B cell (primary cell): Measurements from ENCODE around the gene HEPACAM2. TPM values are rescaled to one million over a fixed set of nuclear protein-coding genes. Genes with fewer than 3 reads are reported as not detected.

Source experiments
- ATAC-seq: fragments of 200-7000 bp; cut with Tn5 transposase; one replicate; pipeline ENCODE4 v1.10.0; 2021; ENCODE audit warnings: low read depth, mild to moderate bottlenecking, moderate number of reproducible peaks, moderate library complexity
- CTCF ChIA-PET: fragments of 350-600 bp; sonication (Branson Sonifier 250); formaldehyde crosslinking; loops from one replicate; lab custom pipeline; 2021; ENCODE audit warnings: antibody characterized with exemption, inconsistent platforms; lab: Charles Lee
- POLR2A ChIA-PET: fragments of 350-600 bp; sonication (Branson Sonifier 250); formaldehyde crosslinking; loops from one replicate; lab custom pipeline; 2021; ENCODE audit warnings: antibody characterized with exemption; lab: Charles Lee
- DNase-seq: peaks from one replicate; pipeline ENCODE4 v3.0.0; 2013
- H2AFZ ChIP-seq: 2 replicates; pipeline ENCODE4 v1.6.1; 2012; ENCODE audit warnings: mild to moderate bottlenecking, low read depth, low read length; ENCODE audit not compliant: insufficient read depth, poor library complexity, severe bottlenecking
- H3K27ac ChIP-seq, 2 donors: 1 replicate in 1 of 2; 2 replicates in 1 of 2; pipeline ENCODE4 v1.5.1; 2012 to 2013; ENCODE audit warnings: low read length in 2 of 2, mild to moderate bottlenecking in 2 of 2, moderate library complexity in 1 of 2
- H3K27me3 ChIP-seq, 4 experiments: fragments of 200-600 bp in 1 of 4; sonication (generic) in 1 of 4; replicated peaks in 1 of 4; 1 replicate in 2 of 4; 2 replicates in 2 of 4; pipeline versions ENCODE4 v1.6.1 to v1.7.0; 2013 to 2016; ENCODE audit warnings: low read length in 3 of 4, mild to moderate bottlenecking in 2 of 4, mixed read lengths in 1 of 4, moderate library complexity in 1 of 4; ENCODE audit not compliant: insufficient read depth in 4 of 4, control insufficient read depth in 3 of 4; ENCODE audit errors: control extremely low read depth in 1 of 4
- H3K36me3 ChIP-seq, 2 experiments: replicated peaks in 1 of 2; 1 replicate in 1 of 2; 2 replicates in 1 of 2; pipeline versions ENCODE4 v1.6.1 to v1.7.1; 2013; ENCODE audit warnings: low read length in 1 of 2; ENCODE audit not compliant: insufficient read depth in 2 of 2, control insufficient read depth in 1 of 2; ENCODE audit errors: control extremely low read depth in 1 of 2, extremely low read depth in 1 of 2
- H3K4me1 ChIP-seq, 2 donors: fragments of 200-600 bp in 1 of 2; sonication (generic) in 1 of 2; 1 replicate in 1 of 2; 2 replicates in 1 of 2; pipeline versions ENCODE4 v1.5.1 to v1.6.1; 2013 to 2017; ENCODE audit warnings: low read length in 2 of 2; ENCODE audit not compliant: control insufficient read depth in 2 of 2, insufficient read depth in 2 of 2
- H3K4me2 ChIP-seq: replicated peaks from 2 replicates; pipeline ENCODE3; 2012; ENCODE audit warnings: mild to moderate bottlenecking, low read depth, low read length; ENCODE audit not compliant: poor library complexity, severe bottlenecking
- H3K4me3 ChIP-seq, 5 experiments: fragments of 200-600 bp in 1 of 5; sonication (generic) in 1 of 5; 1 replicate in 3 of 5; 2 replicates in 2 of 5; pipeline versions ENCODE4 v1.5.1 to v1.7.0; 2011 to 2016; ENCODE audit warnings: low read length in 4 of 5, mild to moderate bottlenecking in 4 of 5, low read depth in 2 of 5, control low read depth in 1 of 5, moderate library complexity in 1 of 5; ENCODE audit not compliant: insufficient read depth in 1 of 5; ENCODE audit errors: control extremely low read depth in 1 of 5, extremely low read depth in 1 of 5
- H3K79me2 ChIP-seq: fragments of 200-600 bp; sonication (generic); one replicate; pipeline ENCODE4 v1.6.0; 2016; ENCODE audit warnings: low read length; ENCODE audit not compliant: control insufficient read depth, insufficient read depth
- H3K9ac ChIP-seq: fragments of 200-600 bp; sonication (generic); 2 replicates; pipeline ENCODE4 v1.6.1; 2017; ENCODE audit warnings: mild to moderate bottlenecking, low read length, moderate library complexity
- H3K9me3 ChIP-seq, 3 donors: one replicate each; pipeline versions ENCODE4 v1.6.1 to v1.7.1; 2013; ENCODE audit warnings: low read length in 2 of 3; ENCODE audit not compliant: control insufficient read depth in 2 of 3, insufficient read depth in 1 of 3; ENCODE audit errors: control extremely low read depth in 1 of 3
- H4K20me1 ChIP-seq: 2 replicates; pipeline ENCODE4 v1.6.0; 2012; ENCODE audit warnings: mild to moderate bottlenecking, low read length; ENCODE audit not compliant: insufficient read depth, control insufficient read depth, poor library complexity, severe bottlenecking
- H3K27ac Mint-ChIP-seq: one replicate; pipeline ENCODE4 v1.8.0; 2021; ENCODE audit warnings: mixed read lengths
- H3K27me3 Mint-ChIP-seq: one replicate; pipeline ENCODE4 v1.8.0; 2021; ENCODE audit warnings: mixed read lengths
- H3K4me1 Mint-ChIP-seq: one replicate; pipeline ENCODE4 v1.8.0; 2021; ENCODE audit warnings: mixed read lengths
- H3K4me3 Mint-ChIP-seq: one replicate; pipeline ENCODE4 v1.8.0; 2021; ENCODE audit warnings: mixed read lengths
- H3K9me3 Mint-ChIP-seq: one replicate; pipeline ENCODE4 v1.8.0; 2022; ENCODE audit warnings: mixed read lengths; ENCODE audit not compliant: insufficient read depth
- CTCF ChIP-seq: fragments of 200-600 bp; IDR thresholded peaks from one replicate; pipeline ENCODE4 v1.8.0; 2022; ENCODE audit warnings: antibody characterized with exemption, mild to moderate bottlenecking
- EZH2 ChIP-seq: IDR thresholded peaks from 2 replicates; pipeline ENCODE4 v1.6.1; 2012; ENCODE audit warnings: borderline replicate concordance, low read depth, mild to moderate bottlenecking, moderate library complexity, low read length; ENCODE audit not compliant: insufficient read depth, poor library complexity, severe bottlenecking
- WGBS: methylation state at CpG from one replicate; pipeline ENCODE4 v1.1.5; 2013; ENCODE audit warnings: missing lambda C conversion rate; ENCODE audit not compliant: insufficient coverage; 5-methylcytosine and 5-hydroxymethylcytosine counted together
- intact Hi-C: fragments of 100-400 bp; cut with micrococcal nuclease; formaldehyde crosslinking; loops from one replicate; pipeline ENCODE4 v1.10.0; 2022
- polyA plus RNA-seq: library from polyadenylated mRNA; depleted of rRNA; stranded (reverse); fragments of >200 nt; gene quantifications from 2 replicates; pipeline ENCODE4 v1.2.3, GENCODE V29; 2012
- total RNA-seq, 2 donors: library from RNA; stranded (reverse); fragments of 120-200 nt in 1 of 2; gene quantifications; 1 replicate in 1 of 2; 2 replicates in 1 of 2; pipeline versions ENCODE4 v1.2.3 to v1.2.4, GENCODE V29; 2013 to 2022

Gene HEPACAM2
- total and polyA plus RNA-seq, 2 donors (not counting 1 experiment from before 2014, with no cell fraction given), result not detected

- H2AFZ ChIP-seq, result no peak overlapping the region
- no peaks in the 10 kb centered on the region for H3K79me2 ChIP-seq
- no peak for TF ChIP-seq CTCF
- no peak for TF ChIP-seq EZH2
- no peaks in the 10 kb centered on the region for H3K4me1 Mint-ChIP-seq
- ChIA-PET CTCF (no interaction called here), POLR2A (no interaction called here)
- no peak overlapping the region for H3K4me3 ChIP-seq
- no peak for ATAC-seq
- no peak overlapping the region for H3K9ac ChIP-seq
- H3K4me1 ChIP-seq, result no peaks in the 10 kb centered on the region
- H3K27me3 ChIP-seq, result no peaks in the 10 kb centered on the region
- no peak overlapping the region for H3K4me2 ChIP-seq
- DNase-seq, result no peak
- H3K27ac Mint-ChIP-seq, result no peak overlapping the region
- no peaks in the 10 kb centered on the region for H4K20me1 ChIP-seq
- intact Hi-C loops, result no loop called here
- H3K9me3 ChIP-seq, result no peaks in the 10 kb centered on the region
- no peak overlapping the region for H3K27ac ChIP-seq
- H3K9me3 Mint-ChIP-seq, result no peaks in the 10 kb centered on the region
- H3K36me3 ChIP-seq, result no peaks in the 10 kb centered on the region
- WGBS, result 100% methylated on average over 1 of the region's 3 CpGs
- no peak overlapping the region for H3K4me3 Mint-ChIP-seq
- H3K27me3 Mint-ChIP-seq, result peaks cover 37% of the 10 kb centered on the region
These were observed 22.8 kb downstream of the HEPACAM2 start for GRCh38 chr7:93203496-93203895.

GRCh38 chr7:93202594-93203250, 23.5 kb downstream of the HEPACAM2 start:
- H3K9me3 ChIP-seq, result no peaks in the 10 kb centered on the region
- H3K27ac ChIP-seq, result no peak overlapping the region
- Mint-ChIP-seq H3K4me3 (no peak overlapping the region), H3K27me3 (peaks cover 37% of the 10 kb centered on the region), H3K4me1 (no peaks in the 10 kb centered on the region), H3K27ac (no peak overlapping the region), H3K9me3 (no peaks in the 10 kb centered on the region)
- H3K4me1 ChIP-seq, result no peaks in the 10 kb centered on the region
- TF ChIP-seq CTCF, result no peak
- no peak for TF ChIP-seq EZH2
- intact Hi-C loops, result no loop called here
- POLR2A ChIA-PET, result no interaction called here
- CTCF ChIA-PET, result no interaction called here
- no peaks in the 10 kb centered on the region for H4K20me1 ChIP-seq
- WGBS, result 100% methylated on average over 2 of the region's 5 CpGs
- no peaks in the 10 kb centered on the region for H3K36me3 ChIP-seq
- DNase-seq (no peak), ATAC-seq (no peak)
- no peak overlapping the region for H3K9ac ChIP-seq
- no peaks in the 10 kb centered on the region for H3K79me2 ChIP-seq
- H3K4me3 ChIP-seq, result no peak overlapping the region
- H2AFZ ChIP-seq, result no peak overlapping the region
- no peak overlapping the region for H3K4me2 ChIP-seq
- H3K27me3 ChIP-seq, result no peaks in the 10 kb centered on the region
